GM18517 (cell line): ENCODE measurements around the gene AHNAK.
"Not testable (repeated sequence)": the region's sequence is repeated elsewhere in the genome, so short reads cannot be mapped to it uniquely, and the experiment has no call there.

Experiments used
- ATAC-seq: cut with Tn5 transposase; IDR thresholded peaks from one replicate; pipeline ENCODE4 v1.9.1; 2021; ENCODE audit warnings: mild to moderate bottlenecking, moderate library complexity; ENCODE audit not compliant: unreplicated experiment

The AHNAK gene, protein sequence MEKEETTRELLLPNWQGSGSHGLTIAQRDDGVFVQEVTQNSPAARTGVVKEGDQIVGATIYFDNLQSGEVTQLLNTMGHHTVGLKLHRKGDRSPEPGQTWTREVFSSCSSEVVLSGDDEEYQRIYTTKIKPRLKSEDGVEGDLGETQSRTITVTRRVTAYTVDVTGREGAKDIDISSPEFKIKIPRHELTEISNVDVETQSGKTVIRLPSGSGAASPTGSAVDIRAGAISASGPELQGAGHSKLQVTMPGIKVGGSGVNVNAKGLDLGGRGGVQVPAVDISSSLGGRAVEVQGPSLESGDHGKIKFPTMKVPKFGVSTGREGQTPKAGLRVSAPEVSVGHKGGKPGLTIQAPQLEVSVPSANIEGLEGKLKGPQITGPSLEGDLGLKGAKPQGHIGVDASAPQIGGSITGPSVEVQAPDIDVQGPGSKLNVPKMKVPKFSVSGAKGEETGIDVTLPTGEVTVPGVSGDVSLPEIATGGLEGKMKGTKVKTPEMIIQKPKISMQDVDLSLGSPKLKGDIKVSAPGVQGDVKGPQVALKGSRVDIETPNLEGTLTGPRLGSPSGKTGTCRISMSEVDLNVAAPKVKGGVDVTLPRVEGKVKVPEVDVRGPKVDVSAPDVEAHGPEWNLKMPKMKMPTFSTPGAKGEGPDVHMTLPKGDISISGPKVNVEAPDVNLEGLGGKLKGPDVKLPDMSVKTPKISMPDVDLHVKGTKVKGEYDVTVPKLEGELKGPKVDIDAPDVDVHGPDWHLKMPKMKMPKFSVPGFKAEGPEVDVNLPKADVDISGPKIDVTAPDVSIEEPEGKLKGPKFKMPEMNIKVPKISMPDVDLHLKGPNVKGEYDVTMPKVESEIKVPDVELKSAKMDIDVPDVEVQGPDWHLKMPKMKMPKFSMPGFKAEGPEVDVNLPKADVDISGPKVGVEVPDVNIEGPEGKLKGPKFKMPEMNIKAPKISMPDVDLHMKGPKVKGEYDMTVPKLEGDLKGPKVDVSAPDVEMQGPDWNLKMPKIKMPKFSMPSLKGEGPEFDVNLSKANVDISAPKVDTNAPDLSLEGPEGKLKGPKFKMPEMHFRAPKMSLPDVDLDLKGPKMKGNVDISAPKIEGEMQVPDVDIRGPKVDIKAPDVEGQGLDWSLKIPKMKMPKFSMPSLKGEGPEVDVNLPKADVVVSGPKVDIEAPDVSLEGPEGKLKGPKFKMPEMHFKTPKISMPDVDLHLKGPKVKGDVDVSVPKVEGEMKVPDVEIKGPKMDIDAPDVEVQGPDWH (N-terminal part only)

DNA sequence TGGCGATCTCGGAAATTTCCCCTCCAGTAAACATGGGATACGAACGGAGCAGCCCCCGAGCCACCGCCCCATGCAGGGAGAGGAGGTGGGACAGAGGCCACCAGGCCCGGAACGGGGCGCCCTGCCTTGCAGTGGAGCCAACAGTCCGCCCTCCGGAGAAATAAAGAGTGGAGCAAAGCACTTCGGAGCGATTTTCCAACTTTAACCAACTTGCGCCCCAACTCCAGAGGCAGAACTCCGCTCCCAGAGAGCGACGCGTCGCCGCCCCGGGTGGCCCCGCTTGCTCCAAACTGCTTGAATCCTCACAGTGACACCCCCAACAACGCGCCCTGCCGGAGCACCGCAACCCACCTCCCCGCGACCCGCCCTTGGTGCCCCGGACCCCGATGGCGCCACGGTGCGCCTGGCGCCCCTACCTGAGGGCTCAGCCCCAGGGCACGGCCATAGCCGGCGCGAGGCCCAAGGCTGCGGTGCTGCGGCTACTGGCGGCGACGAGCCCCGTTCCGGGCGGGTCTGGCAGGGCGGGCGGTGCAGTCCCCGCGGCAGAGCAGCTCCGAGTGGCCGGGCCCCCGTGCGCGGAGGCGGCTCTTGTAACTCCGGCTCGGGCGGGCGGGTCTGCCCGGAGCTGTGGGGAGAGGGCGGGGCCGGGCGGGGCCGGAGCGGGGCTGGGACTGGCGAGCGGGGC, at the start of gene AHNAK:
Gene AHNAK, minus strand, starts transcription at position 563 of the 685 bp plus-strand sequence. CDS start 10,708 bp downstream, outside the sequence.
- ATAC-seq = no peak

DNA sequence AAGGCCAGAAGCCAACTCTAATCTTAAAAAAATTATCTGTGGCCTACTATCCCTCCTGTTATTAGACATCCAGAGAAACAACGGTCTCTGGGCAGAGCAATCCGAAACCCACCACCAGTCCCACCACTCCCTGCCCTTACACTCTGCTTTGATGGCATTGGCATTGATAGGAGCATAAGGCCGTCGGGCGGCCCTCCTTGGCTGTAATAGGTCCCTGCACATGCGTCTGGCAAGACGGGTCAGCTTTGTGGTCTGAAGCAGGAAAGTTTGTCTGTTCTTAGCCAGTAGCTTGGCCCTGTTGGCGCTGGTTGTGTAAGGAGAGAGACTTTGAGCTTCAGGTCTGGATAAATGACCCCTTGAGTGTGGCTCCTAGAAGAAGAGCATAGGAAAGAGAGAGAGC, 48.5 kb upstream of the AHNAK start:
- no peak for ATAC-seq

DNA sequence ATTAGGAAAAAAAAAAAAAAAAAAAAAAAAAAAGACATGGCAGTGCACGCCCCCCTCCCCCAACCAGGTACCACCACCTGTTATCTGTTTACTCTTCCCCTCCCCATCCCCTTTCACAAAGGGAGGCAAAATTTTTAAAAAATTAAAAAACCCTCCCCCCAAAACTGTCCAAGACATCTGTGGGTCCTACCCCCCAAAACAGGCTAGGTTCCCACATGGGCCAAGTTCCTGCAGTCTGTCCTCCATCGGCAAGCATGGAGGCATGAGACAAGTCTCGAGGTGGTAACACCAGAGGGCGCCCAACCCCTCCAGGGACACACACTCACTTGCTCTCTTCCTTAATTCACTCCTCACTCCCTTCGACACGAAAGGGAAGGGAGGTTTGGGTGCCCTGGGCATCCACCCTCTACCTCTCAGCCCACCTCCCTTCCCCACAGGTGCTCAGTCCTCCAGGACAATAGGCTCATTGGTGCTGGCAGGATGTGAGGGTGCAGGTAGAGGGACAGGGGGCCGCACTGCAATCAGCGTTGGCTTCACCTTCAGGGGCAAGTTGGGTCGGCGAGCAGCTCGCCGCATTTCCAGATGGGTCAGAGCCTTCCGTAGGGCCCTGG, 46.9 kb upstream of the AHNAK start:
- ATAC-seq = no peak

DNA sequence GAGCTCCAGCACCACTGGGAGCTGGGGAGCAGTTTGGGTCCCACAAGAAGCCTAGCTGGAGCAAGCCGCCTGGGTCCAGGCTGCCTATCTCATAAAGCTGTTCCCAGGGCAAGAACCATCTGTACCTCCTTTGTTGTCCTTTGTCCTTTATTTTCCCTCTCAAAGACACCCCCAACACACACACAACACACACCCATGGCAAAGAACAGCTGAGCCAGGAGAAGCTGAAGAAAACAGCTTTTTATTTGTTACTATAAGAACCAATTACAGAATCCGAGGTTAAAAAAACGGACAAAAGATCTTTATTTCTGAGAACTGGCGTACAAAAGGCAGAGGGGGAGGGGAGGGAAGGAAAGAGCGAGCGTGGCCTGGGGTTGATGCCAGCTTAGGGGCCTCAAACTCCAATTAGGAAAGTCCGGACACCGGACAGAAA, 46.4 kb upstream of the AHNAK start:
- ATAC-seq = no peak

DNA sequence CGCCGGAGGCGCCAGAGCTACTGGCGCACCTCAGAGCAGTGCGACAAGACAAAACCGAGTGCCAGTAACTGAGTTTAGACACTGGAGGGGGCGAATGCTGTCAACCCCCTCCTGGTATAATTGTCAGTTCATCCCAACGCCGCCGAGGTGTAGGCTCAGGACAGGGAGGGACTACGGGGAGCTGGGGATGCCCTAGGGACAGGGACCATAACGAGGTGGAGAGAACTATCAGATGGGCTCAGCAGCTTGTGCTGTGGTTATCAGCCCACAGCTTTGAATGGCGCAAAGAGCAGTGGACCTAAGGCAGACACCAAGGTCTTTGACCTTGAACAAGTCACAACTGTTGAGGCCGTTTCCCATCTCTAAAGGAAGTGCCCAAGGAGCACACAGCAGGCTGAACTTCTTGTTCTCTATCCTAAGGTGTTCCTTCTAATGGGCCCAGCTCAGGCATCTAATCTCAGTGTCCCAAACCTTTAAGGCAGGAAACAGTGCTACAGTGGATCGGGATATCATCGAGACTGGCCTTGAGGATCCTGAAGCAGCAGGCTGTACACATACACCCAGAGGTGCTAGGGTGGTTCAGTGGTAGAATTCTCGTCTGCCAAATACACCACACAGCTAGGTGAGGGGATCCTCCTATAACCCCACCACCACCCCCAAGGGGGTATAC, 45.7 kb upstream of the AHNAK start:
- no peak for ATAC-seq

DNA sequence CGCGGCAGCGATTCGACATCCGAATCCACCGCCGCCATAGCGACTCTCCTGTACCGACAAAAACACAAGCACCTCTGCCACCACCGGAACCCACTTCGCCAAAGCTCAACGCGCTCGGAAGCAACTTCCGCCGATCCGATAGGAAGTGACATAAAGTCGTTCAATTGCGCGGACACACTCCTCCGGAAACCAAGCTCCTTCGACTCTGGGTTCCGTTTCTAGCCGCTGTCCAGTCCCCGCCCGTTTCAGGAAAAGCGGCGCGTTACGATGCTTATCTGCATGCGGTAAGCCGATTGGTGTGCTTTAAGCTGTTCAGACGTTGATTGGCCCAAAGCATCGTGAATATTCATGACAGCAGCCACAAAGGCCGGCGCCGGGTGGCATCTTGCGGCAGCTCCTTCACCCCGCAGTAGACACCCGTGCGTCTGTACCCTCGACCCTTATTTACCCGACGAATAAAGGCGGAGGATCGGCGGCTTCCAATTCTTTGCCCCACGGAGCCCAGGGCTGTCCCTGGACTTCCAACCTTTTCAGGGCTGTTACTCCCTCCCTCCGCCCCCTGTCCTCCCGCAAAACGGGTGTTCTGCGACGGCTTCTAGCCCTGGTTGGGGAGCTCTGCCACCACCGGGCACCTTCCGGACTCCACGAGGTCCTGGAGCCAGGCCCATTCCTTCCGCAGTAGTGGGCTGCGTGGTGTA, 45.0 kb upstream of the AHNAK start, which contains the start of gene TUT1:
Gene TUT1, minus strand, starts transcription at position 76 of the 698 bp plus-strand sequence. Its CDS starts 38 bp downstream, at position 38.
- ATAC-seq = peak; percentile 79

DNA sequence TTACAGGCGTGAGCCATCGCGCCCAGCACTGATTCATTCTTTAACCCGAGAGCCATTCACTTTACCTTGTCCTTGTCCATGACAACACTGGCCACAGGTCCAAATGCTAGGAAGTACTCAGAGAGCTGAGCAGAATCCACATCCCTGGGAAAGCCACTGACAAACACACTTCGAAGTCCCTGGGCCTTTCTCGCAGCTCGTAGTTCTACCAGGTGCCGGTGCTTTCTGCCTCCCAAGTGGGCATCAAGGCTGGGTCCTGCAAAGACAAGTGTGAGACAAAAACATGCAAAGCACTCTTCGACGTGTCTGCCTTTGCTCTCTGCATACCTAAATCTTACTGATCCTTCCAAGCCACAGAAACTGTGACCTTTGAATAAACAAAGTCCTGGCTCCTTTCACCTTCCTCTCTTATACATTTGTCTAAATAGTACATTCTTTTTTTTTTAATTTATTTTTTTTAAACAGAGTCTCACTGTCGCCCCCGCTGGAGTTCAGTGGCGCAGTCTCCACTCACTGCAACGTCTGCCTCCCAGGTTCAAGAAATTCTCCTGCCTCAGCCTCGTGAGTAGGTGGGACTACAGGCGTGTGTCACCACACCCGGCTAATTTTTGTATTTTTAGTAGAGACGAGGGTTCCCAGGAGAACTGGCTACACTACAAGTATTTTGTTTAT, 42.5 kb upstream of the AHNAK start:
- ATAC-seq = no peak

DNA sequence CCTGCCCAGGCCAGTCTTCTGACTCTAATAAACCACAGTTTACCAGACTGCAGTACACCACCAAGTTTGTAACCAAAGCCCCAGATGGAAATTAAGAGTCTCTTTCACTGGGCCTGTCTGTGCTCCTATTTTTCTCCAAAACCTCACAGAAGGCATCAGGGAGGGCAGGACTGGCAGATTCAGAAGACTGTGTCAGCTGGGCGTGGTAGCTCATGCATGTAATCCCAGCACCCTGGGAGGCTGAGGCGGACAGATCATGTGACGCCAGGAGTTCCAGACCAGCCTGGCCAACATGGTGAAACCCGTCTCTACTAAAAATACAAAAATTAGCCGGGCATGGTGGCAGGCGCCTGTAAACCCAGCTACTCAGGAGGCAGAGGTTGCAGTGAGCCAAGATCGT, 38.8 kb upstream of the AHNAK start:
- ATAC-seq = not testable (repeated sequence)

DNA sequence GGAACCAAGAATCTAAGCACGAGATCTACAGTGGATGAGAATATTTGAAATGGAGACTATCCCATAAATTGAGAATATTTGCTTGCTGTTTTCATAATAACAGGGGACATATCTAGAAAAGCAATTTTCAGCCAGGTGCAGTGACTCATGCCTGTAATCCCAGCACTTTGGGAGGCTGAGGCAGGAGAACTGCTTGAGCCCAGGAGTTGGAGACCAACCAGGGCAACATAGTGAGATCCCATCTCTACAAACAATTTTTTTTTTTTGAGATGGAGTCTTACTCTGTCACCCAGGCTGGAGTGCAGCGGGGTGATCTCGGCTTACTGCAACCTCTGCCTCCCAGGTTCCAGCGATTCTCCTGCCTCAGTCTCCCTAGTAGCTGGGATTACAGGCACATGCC, 35.1 kb upstream of the AHNAK start:
- not testable (repeated sequence) for ATAC-seq

DNA sequence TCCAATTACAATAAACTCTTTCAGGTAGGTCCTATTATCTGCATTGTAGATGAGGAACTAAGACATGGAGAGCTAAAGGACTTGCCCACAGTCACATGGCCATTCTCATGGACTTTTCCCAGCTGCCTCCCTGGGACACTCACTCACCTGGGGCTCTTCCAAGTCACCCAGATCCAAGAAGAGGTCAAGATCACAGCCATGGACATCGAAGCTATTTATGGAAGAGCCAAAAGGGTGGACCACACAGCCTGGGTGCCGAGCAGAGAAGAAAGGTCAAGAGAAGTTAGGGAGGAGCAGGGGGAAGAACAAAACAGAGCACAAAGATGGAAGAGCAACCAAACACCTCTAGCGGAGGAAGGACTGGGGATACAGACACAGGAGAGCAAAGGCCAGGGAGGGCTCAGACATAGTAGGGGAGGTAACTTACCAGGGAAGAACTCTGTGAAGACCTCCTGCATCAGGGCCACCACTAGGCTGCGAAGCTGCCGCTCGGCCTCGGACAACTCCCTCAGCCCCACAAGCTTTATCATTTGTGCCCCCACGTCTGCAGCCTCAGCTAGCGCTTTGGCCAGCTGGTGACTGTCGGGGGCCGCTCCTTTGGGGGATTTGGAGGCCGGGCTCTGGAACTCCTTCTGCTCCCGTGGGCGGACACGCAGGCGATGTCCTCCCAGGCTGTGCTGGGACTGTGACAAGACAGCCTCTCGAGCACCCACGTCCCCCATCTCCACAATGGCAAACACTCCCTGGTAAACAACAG, 34.5 kb upstream of the AHNAK start:
- ATAC-seq = no peak

DNA sequence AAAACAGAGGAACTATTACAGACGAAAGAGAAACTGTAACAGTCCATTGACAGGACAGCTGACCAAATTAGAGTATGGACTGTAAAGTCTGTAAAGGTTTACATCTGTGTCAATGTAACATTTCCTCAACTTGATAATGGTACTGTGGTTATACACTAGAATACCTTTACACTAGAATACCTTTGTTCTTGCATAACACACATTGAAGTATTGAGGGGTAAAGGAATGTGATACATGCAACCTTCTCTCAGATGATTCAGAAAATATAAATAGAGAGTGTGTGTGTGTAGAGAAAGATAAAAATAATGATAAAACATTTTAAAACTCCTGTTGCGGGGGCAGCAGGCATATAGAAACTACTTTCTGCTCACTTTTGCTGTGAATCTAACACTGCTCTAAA, 32.6 kb upstream of the AHNAK start:
- no peak for ATAC-seq

DNA sequence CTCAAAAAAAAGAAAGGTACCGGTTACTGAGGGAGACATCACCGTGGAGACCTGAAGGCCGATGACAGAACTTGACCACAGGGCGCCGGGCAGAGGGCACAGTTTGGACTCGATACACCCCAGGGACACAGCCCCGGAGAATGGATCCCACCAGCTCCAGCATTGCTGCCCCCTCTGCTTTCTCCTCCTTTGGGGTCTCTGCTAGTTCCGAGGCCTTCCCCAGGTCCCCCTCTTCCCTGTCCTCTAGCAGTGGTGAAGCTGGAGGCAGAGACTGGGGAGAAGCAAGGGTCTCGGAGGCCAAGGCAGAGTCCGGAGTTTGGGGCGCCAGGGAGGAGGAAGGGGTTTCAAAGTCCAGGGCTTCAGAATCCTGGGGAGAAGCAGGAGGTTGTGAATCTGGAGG, 31.9 kb upstream of the AHNAK start:
- ATAC-seq = no peak

DNA sequence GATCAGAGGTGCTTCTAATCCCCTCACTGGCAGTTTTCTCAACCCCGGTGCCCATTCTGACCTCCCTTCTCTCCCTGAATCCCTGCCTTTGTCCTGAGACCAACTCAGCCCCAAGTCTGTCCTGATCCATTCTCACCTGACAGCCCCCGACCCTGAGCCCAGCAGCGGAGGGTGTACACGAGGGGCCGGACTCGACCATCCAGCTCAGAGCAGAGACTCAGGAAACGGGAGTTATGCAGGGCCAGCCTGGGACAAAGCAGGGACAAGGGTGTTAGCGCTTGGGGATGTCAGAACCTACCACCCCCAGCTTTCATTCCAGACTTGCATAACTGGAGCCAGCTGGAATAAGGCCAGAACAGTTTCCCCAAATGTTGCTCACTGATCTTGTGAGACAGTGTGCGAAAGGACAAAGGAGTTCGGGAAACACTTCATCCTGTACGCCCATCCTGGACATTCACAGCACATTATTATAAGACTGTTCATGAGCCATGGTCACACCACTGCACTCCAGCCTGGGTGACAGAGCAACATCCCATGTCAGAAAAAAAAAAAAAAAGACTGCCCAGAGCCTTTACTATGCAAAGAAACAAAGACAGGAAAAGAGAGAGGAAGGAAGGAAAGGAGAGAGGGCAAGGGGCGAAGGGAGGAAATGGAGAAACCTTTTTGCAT, 30.6 kb upstream of the AHNAK start:
- no peak for ATAC-seq

DNA sequence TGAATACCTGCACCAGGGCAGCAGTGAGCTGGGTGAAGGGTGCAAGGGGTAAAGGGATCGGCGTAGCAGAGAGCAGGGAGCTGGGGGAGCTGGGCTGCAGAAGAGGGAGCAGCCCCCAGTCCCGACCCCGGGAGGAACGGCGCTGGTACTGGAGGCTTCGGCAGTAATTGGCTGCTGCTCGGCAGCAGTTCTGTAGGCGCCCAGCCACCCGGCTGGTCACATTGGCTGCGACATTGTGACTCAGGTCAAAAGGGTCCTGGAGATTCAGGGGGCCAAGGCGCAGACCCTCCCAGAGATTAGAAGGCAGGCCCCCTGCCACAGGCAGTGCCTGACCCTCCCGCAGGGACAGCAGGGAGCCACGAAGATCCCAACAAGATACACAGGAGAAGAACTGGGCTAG, 29.2 kb upstream of the AHNAK start:
- ATAC-seq = no peak

DNA sequence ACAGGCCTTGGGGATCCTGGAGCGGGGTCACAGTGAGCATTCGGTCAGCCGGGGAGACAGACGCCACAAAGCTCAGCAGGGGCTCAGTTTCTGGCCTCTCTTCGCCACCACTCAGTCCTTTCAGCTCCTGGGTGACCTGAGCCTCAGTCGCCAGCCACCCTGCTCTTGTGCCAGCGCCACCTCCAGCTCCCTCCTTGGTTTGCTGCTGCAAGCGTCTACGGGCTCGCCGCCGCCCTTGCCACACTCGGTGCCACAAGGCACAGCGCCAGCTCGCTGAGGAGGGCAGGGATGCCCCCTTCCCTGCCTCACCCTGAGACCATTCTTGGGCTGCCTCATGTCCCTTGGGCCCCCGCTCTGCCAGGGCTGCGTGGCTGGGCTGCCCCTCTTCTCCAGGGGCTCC, 28.6 kb upstream of the AHNAK start:
- ATAC-seq = no peak

DNA sequence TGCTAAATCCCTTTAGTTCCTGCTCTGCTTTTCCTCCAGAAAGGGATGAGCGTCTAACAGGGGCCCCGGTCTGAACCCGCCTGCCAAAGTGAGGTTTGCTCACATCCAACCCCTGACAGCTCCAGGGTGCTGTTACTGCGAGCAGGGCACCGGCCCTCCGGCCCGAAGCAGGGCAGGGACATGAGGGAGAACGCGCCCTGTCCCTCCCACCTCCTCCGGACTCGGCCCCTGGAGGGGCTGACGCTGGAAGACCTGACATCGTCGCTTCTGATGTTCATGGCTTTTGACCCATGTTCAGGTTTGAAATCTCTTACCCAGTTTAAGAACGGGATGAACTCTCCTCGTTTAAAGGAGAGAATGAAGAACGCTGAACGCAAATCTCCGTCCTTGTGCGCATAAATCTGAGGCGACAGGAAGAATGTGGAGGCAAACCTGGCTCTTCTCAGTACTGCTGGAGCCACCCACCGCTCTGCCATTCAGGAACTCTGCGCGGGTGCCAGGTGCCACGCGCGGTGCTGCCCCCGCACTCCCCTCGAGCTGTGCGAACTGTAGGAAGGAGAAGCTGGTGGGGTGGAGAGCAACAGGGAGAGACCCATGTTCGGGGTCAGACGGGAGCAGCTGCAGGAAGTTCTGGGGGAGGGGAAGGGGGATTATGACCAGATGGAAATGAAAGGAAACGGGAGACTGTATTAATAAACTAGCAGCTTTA, 27.9 kb upstream of the AHNAK start:
- peak; percentile 6 for ATAC-seq
